Activated CD4-positive, CD25-positive, alpha-beta regulatory T cell treated with anti-CD3 and anti-CD28 coated beads, Interleukin-2, amount 50 U/mL, for 24 hours (primary cell): ENCODE data around the gene SNX25.
"Not testable (repeated sequence)": the region's sequence is repeated elsewhere in the genome, so short reads cannot be mapped to it uniquely, and the experiment has no call there.

Experiments used
- ATAC-seq, 2 donors: fragments of 150-1000 bp; cut with Tn5 transposase; one replicate each; pipeline ENCODE4 v1.10.0; 2021; ENCODE audit warnings: mild to moderate bottlenecking in 1 of 2, moderate library complexity in 1 of 2

Gene SNX25

GRCh38 chr4:185344743-185345538, 135.5 kb downstream of the SNX25 start:
- no peak for ATAC-seq

- ATAC-seq = no peak
These were observed 137.7 kb downstream of the SNX25 start for GRCh38 chr4:185346975-185347601.

GRCh38 chr4:185351691-185352090, 142.3 kb downstream of the SNX25 start:
- no peak for ATAC-seq

GRCh38 chr4:185352202-185352601, 142.8 kb downstream of the SNX25 start:
- ATAC-seq = no peak

GRCh38 chr4:185352741-185353140, 143.3 kb downstream of the SNX25 start:
- ATAC-seq = no peak

- ATAC-seq = no peak
These were observed 147.8 kb downstream of the SNX25 start for GRCh38 chr4:185357211-185357610.

GRCh38 chr4:185357733-185358440, 148.5 kb downstream of the SNX25 start:
- no peak for ATAC-seq

- no peak for ATAC-seq
These were observed 149.1 kb downstream of the SNX25 start for GRCh38 chr4:185358514-185358913.

- no peak for ATAC-seq
These were observed 149.6 kb downstream of the SNX25 start for GRCh38 chr4:185358959-185359358.

GRCh38 chr4:185359767-185360446, 150.5 kb downstream of the SNX25 start:
- ATAC-seq = no peak

GRCh38 chr4:185361872-185362271, 152.5 kb downstream of the SNX25 start:
- ATAC-seq = no peak

GRCh38 chr4:185362570-185362969, 153.2 kb downstream of the SNX25 start:
- ATAC-seq = not testable (repeated sequence)

GRCh38 chr4:185363251-185363650, 153.9 kb downstream of the SNX25 start:
- ATAC-seq = no peak

- ATAC-seq = no peak
These were observed 155.5 kb downstream of the SNX25 start for GRCh38 chr4:185364886-185365285.

- no peak for ATAC-seq
These were observed 160.3 kb downstream of the SNX25 start for GRCh38 chr4:185369731-185370130.

- no peak for ATAC-seq
These were observed 161.0 kb downstream of the SNX25 start for GRCh38 chr4:185370268-185370949.

- ATAC-seq = no peak
These were observed 162.3 kb downstream of the SNX25 start for GRCh38 chr4:185371702-185372101.

- ATAC-seq = no peak
These were observed 164.6 kb downstream of the SNX25 start for GRCh38 chr4:185374027-185374426.

- no peak for ATAC-seq
These were observed 165.2 kb downstream of the SNX25 start for GRCh38 chr4:185374573-185374972.

- no peak for ATAC-seq
These were observed 168.9 kb downstream of the SNX25 start for GRCh38 chr4:185378264-185378663.

- ATAC-seq = no peak
These were observed 170.2 kb downstream of the SNX25 start for GRCh38 chr4:185379326-185380295.
